Tongue (tissue), 2 donors: ENCODE data around the gene TSPAN17. TPM values are rescaled to one million over a fixed set of nuclear protein-coding genes. Genes with fewer than 3 reads are reported as not detected.

ENCODE experiments used
- DNase-seq: peaks from one replicate; pipeline ENCODE4 v3.0.0-alpha.2; 2015
- total RNA-seq: library from RNA; depleted of rRNA; stranded (reverse); fragments of >200 nt; gene quantifications from one replicate; pipeline ENCODE4 v1.2.3, GENCODE V29; 2014

The TSPAN17 gene
- total RNA-seq, 1 donor from 2014 or later, result 20.5 TPM

GRCh38 chr5:176643491-176644219, 3.6 kb upstream of the TSPAN17 start:
- no peak for DNase-seq

GRCh38 chr5:176644294-176644693, 3.0 kb upstream of the TSPAN17 start:
- DNase-seq, result no peak

GRCh38 chr5:176644878-176645670, 2.2 kb upstream of the TSPAN17 start:
- no peak for DNase-seq

GRCh38 chr5:176646049-176646706, 1.1 kb upstream of the TSPAN17 start:
- DNase-seq, result no peak

- DNase-seq, result no peak
Measured at GRCh38 chr5:176646707-176647029, 616 bp upstream of the TSPAN17 start.

- peak; percentile 68 for DNase-seq
Measured at GRCh38 chr5:176647843-176648473, 674 bp downstream of the TSPAN17 start.

- DNase-seq, result no peak
Measured at GRCh38 chr5:176648474-176649194, 1.4 kb downstream of the TSPAN17 start.

- DNase-seq, result no peak
Measured at GRCh38 chr5:176650354-176650884, 3.1 kb downstream of the TSPAN17 start.

GRCh38 chr5:176651472-176651980, 4.2 kb downstream of the TSPAN17 start:
- DNase-seq, result no peak

GRCh38 chr5:176652136-176652535, 4.9 kb downstream of the TSPAN17 start:
- DNase-seq, result no peak

- DNase-seq, result peak; percentile 64
Measured at GRCh38 chr5:176653401-176654385, 6.4 kb downstream of the TSPAN17 start.

GRCh38 chr5:176654856-176655255, 7.6 kb downstream of the TSPAN17 start:
- peak; percentile 60 for DNase-seq

- no peak for DNase-seq
Measured at GRCh38 chr5:176656467-176656990, 9.2 kb downstream of the TSPAN17 start.

- peak; percentile 82 for DNase-seq
Measured at GRCh38 chr5:176658007-176658599, 10.8 kb downstream of the TSPAN17 start.

- no peak for DNase-seq
Measured at GRCh38 chr5:176658817-176659511, 11.7 kb downstream of the TSPAN17 start.

GRCh38 chr5:176659512-176659839, 12.2 kb downstream of the TSPAN17 start:
- DNase-seq, result no peak

- no peak for DNase-seq
Measured at GRCh38 chr5:176659860-176660461, 12.7 kb downstream of the TSPAN17 start.

- no peak for DNase-seq
Measured at GRCh38 chr5:176660530-176660859, 13.2 kb downstream of the TSPAN17 start.
